Eye (tissue), 1 donor: ENCODE measurements around the gene TLR3.

Experiments used
- DNase-seq: peaks from one replicate; pipeline ENCODE4 v3.0.0-alpha.2; 2015

The TLR3 gene

GRCh38 chr4:186107947-186108346 is 39.0 kb downstream of the TLR3 start:
- DNase-seq, result no peak

- no peak for DNase-seq
Measured at GRCh38 chr4:186108391-186108790, 39.4 kb downstream of the TLR3 start.

- no peak for DNase-seq
Measured at GRCh38 chr4:186109245-186109644, 40.3 kb downstream of the TLR3 start.

DNA sequence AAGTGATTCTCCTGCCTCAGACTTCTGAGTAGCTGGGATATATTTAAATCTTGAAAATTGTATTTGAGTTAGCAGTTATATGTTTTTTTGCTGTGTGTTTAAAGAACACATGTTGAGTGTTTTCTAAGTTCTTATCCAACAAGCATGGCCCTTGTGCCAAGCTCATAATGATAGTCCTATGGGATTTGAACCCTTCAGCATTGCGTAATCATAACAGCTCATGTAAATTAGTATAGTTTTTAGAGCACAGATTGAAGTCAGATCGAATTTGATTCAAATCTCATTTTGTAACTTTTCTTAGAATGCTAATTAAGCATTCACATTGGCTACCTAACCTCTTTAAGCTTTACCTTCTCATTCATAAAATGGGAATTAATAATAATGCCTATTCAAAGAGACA is 47.7 kb downstream of the TLR3 start:
- DNase-seq, result no peak

DNA sequence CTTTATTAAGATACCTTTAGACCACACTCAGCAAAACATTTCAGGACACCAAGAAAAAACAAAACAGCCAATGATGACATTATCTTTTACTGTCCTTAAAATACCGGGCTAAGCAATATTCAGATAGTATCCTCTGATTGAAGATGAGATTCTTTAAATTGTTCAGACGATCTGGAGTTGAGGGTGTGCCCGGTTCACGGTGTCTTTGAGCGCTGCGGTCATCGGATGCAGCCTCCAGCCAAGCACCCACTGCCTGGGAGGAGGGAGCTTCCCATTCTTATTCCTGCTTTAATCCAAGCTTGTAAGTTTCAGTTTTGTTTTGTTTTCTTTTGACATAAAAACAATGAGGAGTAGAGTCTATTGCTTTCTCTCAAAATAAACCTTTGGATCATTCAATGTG is 49.6 kb downstream of the TLR3 start:
- DNase-seq, result no peak

- no peak for DNase-seq
Measured at GRCh38 chr4:186121057-186121456, 52.1 kb downstream of the TLR3 start.

DNA sequence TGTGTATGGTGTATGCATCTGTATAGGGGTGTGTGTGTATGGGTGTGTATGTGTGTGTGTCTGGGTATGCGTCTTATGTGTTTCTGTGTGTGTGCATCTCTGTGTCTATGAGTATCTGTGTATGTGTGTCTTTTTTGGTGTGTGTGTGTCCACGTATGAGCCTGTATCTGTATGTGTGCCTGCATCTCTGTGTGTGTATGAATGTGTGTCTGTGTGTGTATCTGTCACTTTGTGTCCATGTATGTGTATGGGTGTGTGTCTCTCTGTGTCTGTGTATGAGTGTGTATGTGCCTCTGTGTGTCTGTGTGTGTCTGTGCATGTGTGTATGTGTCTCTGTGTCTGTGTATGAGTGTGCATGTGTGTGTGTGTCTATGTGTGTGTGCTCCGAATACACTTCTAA is 59.9 kb downstream of the TLR3 start:
- DNase-seq, result no peak

DNA sequence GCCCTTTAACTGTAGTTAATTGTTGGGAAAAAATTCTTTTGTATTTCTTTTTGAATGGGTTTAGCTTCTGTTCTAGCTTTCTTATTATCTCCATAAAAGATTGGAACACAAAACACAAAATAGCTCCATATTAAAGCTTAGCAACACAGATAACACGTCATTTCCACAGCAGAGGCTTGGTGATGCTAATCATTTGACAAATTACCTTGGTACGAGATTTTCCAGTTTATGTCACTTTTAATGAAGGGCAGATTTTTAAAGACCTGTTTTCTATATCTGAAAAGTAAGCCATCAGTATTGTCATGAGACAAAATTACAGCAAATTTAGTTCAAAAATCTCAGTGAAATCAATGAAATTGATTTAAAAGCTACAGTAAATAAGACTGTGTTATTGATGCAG is 63.0 kb downstream of the TLR3 start:
- peak; percentile 12 for DNase-seq

DNA sequence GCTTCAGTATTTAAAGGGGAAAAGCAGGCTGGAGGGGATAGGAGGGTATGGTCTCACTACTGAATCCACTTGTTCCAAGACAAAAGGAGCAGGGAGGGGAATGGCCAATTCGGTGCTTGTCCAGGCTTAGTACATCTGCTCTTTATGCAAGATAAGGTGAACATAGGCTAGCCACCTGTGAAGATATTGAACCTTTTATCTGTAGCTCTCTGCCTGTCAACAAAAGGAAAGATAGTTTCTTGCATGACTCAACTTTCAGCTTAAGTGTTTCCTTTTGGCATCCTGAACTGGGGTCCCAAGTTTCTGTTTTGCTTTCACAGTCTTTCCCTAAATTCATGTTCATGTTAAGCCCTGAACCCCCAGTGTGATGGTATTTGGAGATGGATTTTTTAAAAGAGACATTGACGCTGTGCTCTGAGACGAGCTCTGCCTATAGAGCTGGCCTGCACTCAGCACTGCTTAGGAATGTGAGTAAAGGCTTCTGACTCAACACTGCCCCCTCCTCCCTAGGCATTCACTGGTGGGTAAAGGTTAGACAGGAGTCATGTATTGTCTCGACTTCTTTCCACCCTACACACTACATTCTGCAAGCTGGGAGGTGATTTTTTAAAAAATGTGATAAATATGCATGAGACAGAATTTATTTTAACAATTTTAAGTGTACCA is 63.8 kb downstream of the TLR3 start:
- DNase-seq, result peak; percentile 71

GRCh38 chr4:186134257-186134656 is 65.3 kb downstream of the TLR3 start:
- no peak for DNase-seq

DNA sequence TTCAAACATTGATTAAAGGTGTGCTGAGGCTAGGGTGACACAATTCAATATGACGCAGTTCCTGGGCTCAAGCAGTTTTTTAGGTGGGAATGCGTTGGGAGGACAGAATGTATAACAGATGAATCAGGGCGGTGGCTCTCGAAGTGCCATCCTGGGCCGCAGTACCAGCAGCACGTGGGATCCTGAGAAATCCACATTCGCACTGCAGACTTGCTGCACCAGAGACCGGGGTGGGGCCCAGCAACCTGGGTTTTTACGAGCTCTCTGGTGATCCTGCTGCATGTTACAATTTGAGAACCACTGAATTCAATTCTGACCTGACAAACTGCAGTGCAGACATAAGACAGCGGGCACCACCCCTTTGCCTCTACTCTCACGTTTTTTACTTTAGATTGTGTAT is 65.9 kb downstream of the TLR3 start:
- DNase-seq, result no peak

- peak; percentile 63 for DNase-seq
Measured at GRCh38 chr4:186137196-186137794, 68.3 kb downstream of the TLR3 start.
